Measurements from ENCODE around the gene RNASE13.

RNASE13 gene

DNA sequence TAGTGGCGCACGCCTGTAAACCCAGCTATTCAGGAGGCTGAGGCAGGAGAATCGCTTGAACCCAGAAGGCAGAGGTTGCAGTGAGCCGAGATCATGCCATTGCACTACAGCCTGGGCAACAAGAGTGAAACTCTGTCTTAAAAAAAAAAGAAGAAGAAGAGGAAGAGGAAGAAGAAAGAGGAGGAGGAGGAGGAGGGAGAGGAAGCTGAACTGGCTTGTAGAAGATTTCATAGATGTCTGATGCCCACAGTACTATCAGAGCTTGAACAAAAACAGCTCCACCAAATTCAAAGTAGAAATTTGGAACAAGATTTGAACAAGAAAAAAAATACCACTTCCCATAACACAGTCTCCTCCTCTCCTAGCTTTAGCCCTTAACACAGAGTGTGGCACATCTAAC lies 49.0 kb downstream of the RNASE13 start:
- DNase-seq, result peak in 3 of 4 experiments; percentile 45 to 61 (median 47)
